Esophagus muscularis mucosa (tissue), 4 donors: Measurements from ENCODE around the gene VEZF1.

Source experiments
- EP300 ChIP-seq: sonication (generic); formaldehyde crosslinking; IDR thresholded peaks from one replicate; pipeline ENCODE4 v1.6.1; 2017; ENCODE audit warnings: antibody characterized with exemption
- POLR2A ChIP-seq: fragments of 450-650 bp; IDR thresholded peaks from one replicate; pipeline ENCODE4 v1.6.1; 2017; ENCODE audit warnings: antibody characterized with exemption, moderate library complexity, mild to moderate bottlenecking, low read depth
- POLR2AphosphoS5 ChIP-seq, 2 donors: sonication (generic); formaldehyde crosslinking; IDR thresholded peaks; one replicate each; pipeline ENCODE4 v1.6.1; 2017; ENCODE audit warnings: antibody characterized with exemption in 2 of 2
- TF ChIP-seq, protein P1 (sequence below), 3 experiments: fragments of 200-600 bp in 2 of 3; fragments of 450-650 bp in 1 of 3; sonication (generic) in 2 of 3; IDR thresholded peaks; one replicate each; pipeline ENCODE4 v1.5.1; 2017 to 2019; ENCODE audit warnings: antibody characterized with exemption in 3 of 3, mild to moderate bottlenecking in 2 of 3, moderate library complexity in 1 of 3

DNA sequence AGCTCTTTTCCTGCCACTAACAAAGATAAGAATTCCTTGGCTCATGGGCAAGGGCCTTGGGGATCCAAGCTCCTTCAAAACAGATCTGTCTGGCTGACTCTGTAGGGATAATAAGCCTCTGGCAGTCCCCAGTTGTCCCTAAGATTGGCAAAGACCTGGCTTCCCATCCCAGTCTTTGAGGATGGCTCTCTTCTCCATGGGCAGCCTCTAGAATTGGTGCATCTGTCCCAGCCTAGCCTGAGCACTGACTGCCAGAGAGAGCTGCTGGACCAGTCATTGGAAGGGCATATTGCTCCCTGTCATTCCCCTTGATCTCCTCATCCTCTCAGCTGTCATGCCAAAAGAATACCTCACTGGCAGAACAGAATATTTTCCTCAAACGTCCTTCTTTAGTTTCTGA lies 19.6 kb downstream of the VEZF1 start:
- TF ChIP-seq, protein P1, sequence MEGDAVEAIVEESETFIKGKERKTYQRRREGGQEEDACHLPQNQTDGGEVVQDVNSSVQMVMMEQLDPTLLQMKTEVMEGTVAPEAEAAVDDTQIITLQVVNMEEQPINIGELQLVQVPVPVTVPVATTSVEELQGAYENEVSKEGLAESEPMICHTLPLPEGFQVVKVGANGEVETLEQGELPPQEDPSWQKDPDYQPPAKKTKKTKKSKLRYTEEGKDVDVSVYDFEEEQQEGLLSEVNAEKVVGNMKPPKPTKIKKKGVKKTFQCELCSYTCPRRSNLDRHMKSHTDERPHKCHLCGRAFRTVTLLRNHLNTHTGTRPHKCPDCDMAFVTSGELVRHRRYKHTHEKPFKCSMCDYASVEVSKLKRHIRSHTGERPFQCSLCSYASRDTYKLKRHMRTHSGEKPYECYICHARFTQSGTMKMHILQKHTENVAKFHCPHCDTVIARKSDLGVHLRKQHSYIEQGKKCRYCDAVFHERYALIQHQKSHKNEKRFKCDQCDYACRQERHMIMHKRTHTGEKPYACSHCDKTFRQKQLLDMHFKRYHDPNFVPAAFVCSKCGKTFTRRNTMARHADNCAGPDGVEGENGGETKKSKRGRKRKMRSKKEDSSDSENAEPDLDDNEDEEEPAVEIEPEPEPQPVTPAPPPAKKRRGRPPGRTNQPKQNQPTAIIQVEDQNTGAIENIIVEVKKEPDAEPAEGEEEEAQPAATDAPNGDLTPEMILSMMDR (IDR thresholded peaks at IDR 0.05): no peak
- TF ChIP-seq POLR2A (no peak), EP300 (no peak), POLR2AphosphoS5 (IDR thresholded peaks at IDR 0.05) (no peak)
